Trophoblast cell (in vitro differentiated cells and primary cell): ENCODE measurements around the gene GALNT8.

Experiments used
- DNase-seq, 2 donors: peaks; one replicate each; pipeline ENCODE4 v3.0.0-alpha.2; 2016
- H2AFZ ChIP-seq: 2 replicates; pipeline ENCODE4 v1.6.1; 2013; ENCODE audit warnings: low read length, moderate library complexity, mild to moderate bottlenecking; ENCODE audit not compliant: insufficient read depth, poor library complexity
- H2AK5ac ChIP-seq: 2 replicates; pipeline ENCODE4 v1.6.1; 2013; ENCODE audit warnings: mild to moderate bottlenecking, low read length
- H2BK120ac ChIP-seq: 2 replicates; pipeline ENCODE4 v1.6.1; 2013; ENCODE audit warnings: low read length, mild to moderate bottlenecking, moderate library complexity; ENCODE audit not compliant: insufficient read depth, poor library complexity
- H2BK12ac ChIP-seq: 2 replicates; pipeline ENCODE4 v1.6.1; 2013; ENCODE audit warnings: mild to moderate bottlenecking, low read length, moderate library complexity
- H2BK5ac ChIP-seq: 2 replicates; pipeline ENCODE4 v1.6.1; 2013; ENCODE audit warnings: low read length, low read depth, moderate library complexity, mild to moderate bottlenecking; ENCODE audit not compliant: poor library complexity
- H3K14ac ChIP-seq: 2 replicates; pipeline ENCODE4 v1.6.1; 2013; ENCODE audit warnings: mild to moderate bottlenecking, low read length
- H3K18ac ChIP-seq: 2 replicates; pipeline ENCODE4 v1.6.1; 2013; ENCODE audit warnings: mild to moderate bottlenecking, low read length
- H3K23ac ChIP-seq: 2 replicates; pipeline ENCODE4 v1.6.1; 2013; ENCODE audit warnings: low read length
- H3K27ac ChIP-seq: 2 replicates; pipeline ENCODE4 v1.5.1; 2013; ENCODE audit warnings: low read depth, mild to moderate bottlenecking, inconsistent platforms, low read length, moderate library complexity
- H3K27me3 ChIP-seq: 2 replicates; pipeline ENCODE4 v1.6.1; 2013; ENCODE audit warnings: inconsistent platforms, mild to moderate bottlenecking, low read length, moderate library complexity; ENCODE audit not compliant: insufficient read depth
- H3K36me3 ChIP-seq, 2 experiments: 1 replicate in 1 of 2; 2 replicates in 1 of 2; pipeline ENCODE4 v1.6.1; 2013; ENCODE audit warnings: low read length in 2 of 2, mild to moderate bottlenecking in 2 of 2, moderate library complexity in 1 of 2; ENCODE audit not compliant: insufficient read depth in 2 of 2, control insufficient read depth in 1 of 2
- H3K4ac ChIP-seq: 2 replicates; pipeline ENCODE4 v1.6.1; 2013; ENCODE audit warnings: low read depth, mild to moderate bottlenecking, low read length, moderate library complexity
- H3K4me1 ChIP-seq, 2 experiments: 1 replicate in 1 of 2; 2 replicates in 1 of 2; pipeline ENCODE4 v1.6.1; 2013; ENCODE audit warnings: low read length in 2 of 2, mild to moderate bottlenecking in 2 of 2, moderate library complexity in 1 of 2; ENCODE audit not compliant: insufficient read depth in 2 of 2, control insufficient read depth in 1 of 2
- H3K4me2 ChIP-seq: 2 replicates; pipeline ENCODE4 v1.6.1; 2013; ENCODE audit warnings: inconsistent platforms, mild to moderate bottlenecking, low read length, moderate library complexity
- H3K4me3 ChIP-seq: 2 replicates; pipeline ENCODE4 v1.5.1; 2013; ENCODE audit warnings: mild to moderate bottlenecking, low read depth, low read length, inconsistent platforms
- H3K79me1 ChIP-seq: one replicate; pipeline ENCODE4 v1.6.1; 2013; ENCODE audit warnings: low read length
- H3K79me2 ChIP-seq: 2 replicates; pipeline ENCODE4 v1.6.1; 2013; ENCODE audit warnings: low read length, mild to moderate bottlenecking; ENCODE audit not compliant: control insufficient read depth, insufficient read depth, poor library complexity
- H3K9ac ChIP-seq: 2 replicates; pipeline ENCODE4 v1.6.1; 2013; ENCODE audit warnings: mild to moderate bottlenecking, low read length
- H3K9me3 ChIP-seq: 2 replicates; pipeline ENCODE4 v1.6.1; 2013; ENCODE audit warnings: low read depth, mild to moderate bottlenecking, control low read depth, inconsistent platforms, low read length; ENCODE audit not compliant: insufficient read depth
- H4K12ac ChIP-seq: 2 replicates; pipeline ENCODE4 v1.6.1; 2013; ENCODE audit warnings: low read depth, mild to moderate bottlenecking, low read length, moderate library complexity
- H4K8ac ChIP-seq: 2 replicates; pipeline ENCODE4 v1.6.1; 2013; ENCODE audit warnings: low read depth, mild to moderate bottlenecking, low read length, moderate library complexity
- H4K91ac ChIP-seq: one replicate; pipeline ENCODE4 v1.6.1; 2013; ENCODE audit warnings: low read depth, mild to moderate bottlenecking, low read length, moderate library complexity
- WGBS: extraction: QIAGEN DNeasy Blood & Tissue Kit; methylation state at CpG from one replicate; pipeline ENCODE4 v1.1.7; 2013; ENCODE audit warnings: missing lambda C conversion rate; ENCODE audit not compliant: insufficient read length, insufficient coverage; ENCODE audit errors: extremely low coverage; 5-methylcytosine and 5-hydroxymethylcytosine counted together

The GALNT8 gene

GRCh38 chr12:4690760-4691159, 29.4 kb upstream of the GALNT8 start:
- Histone ChIP-seq H3K79me2 (no peaks in the 10 kb centered on the region), H3K4ac (no peak overlapping the region), H4K12ac (no peak overlapping the region), H2AFZ (no peak overlapping the region), H2BK5ac (no peak overlapping the region), H3K18ac (no peak overlapping the region), H2AK5ac (no peak overlapping the region), H3K9ac (no peak overlapping the region), H3K14ac (no peak overlapping the region), H3K79me1 (no peaks in the 10 kb centered on the region), H4K91ac (no peak overlapping the region), H3K23ac (no peak overlapping the region), H2BK12ac (no peak overlapping the region), H3K27me3 (no peaks in the 10 kb centered on the region), H2BK120ac (no peak overlapping the region), H4K8ac (no peak overlapping the region), H3K36me3 (peaks cover 5 to 18% of the 10 kb centered on the region in 2 experiments), H3K27ac (no peak overlapping the region), H3K4me1 (no peaks in the 10 kb centered on the region), H3K4me3 (no peak overlapping the region), H3K4me2 (no peak overlapping the region), H3K9me3 (no peaks in the 10 kb centered on the region)
- DNase-seq: no peak
- no CpG with 5 or more reads among the region's 5 CpGs for WGBS

- Histone ChIP-seq H4K12ac (no peak overlapping the region), H2BK5ac (no peak overlapping the region), H3K4me3 (no peak overlapping the region), H4K8ac (no peak overlapping the region), H3K4me2 (no peak overlapping the region), H3K9ac (no peak overlapping the region), H3K79me1 (no peaks in the 10 kb centered on the region), H3K9me3 (no peaks in the 10 kb centered on the region), H2BK120ac (no peak overlapping the region), H3K27ac (no peak overlapping the region), H2AK5ac (no peak overlapping the region), H4K91ac (no peak overlapping the region), H3K4ac (no peak overlapping the region), H3K27me3 (no peaks in the 10 kb centered on the region), H3K14ac (no peak overlapping the region), H3K36me3 (no peaks in the 10 kb centered on the region), H2AFZ (no peak overlapping the region), H3K18ac (no peak overlapping the region), H3K4me1 (no peaks in the 10 kb centered on the region), H2BK12ac (no peak overlapping the region), H3K23ac (no peak overlapping the region), H3K79me2 (no peaks in the 10 kb centered on the region)
- no peak for DNase-seq
- WGBS: no CpG with 5 or more reads among the region's 10 CpGs
Measured at GRCh38 chr12:4700621-4701026, 19.6 kb upstream of the GALNT8 start.

- no peak overlapping the region for H2BK12ac ChIP-seq
- no CpG with 5 or more reads among the region's 8 CpGs for WGBS
Measured at GRCh38 chr12:4701395-4702190, 18.6 kb upstream of the GALNT8 start.

GRCh38 chr12:4703676-4704075, 16.5 kb upstream of the GALNT8 start:
- Histone ChIP-seq H3K4me1 (no peaks in the 10 kb centered on the region), H3K27ac (no peak overlapping the region), H2BK120ac (no peak overlapping the region), H3K4me3 (no peak overlapping the region), H4K12ac (no peak overlapping the region), H3K23ac (no peak overlapping the region), H4K8ac (no peak overlapping the region), H2BK12ac (no peak overlapping the region), H3K79me1 (no peaks in the 10 kb centered on the region), H3K79me2 (no peaks in the 10 kb centered on the region), H3K4ac (no peak overlapping the region), H3K18ac (no peak overlapping the region), H3K9me3 (no peaks in the 10 kb centered on the region), H4K91ac (no peak overlapping the region), H3K9ac (no peak overlapping the region), H3K27me3 (no peaks in the 10 kb centered on the region), H3K14ac (no peak overlapping the region), H3K36me3 (no peaks in the 10 kb centered on the region), H2AFZ (no peak overlapping the region), H3K4me2 (no peak overlapping the region), H2AK5ac (no peak overlapping the region), H2BK5ac (no peak overlapping the region)
- no peak for DNase-seq
- no CpG with 5 or more reads among the region's 5 CpGs for WGBS

More at GRCh38 chr12:4701395-4702190, 18.6 kb upstream of the GALNT8 start:
- Histone ChIP-seq H3K4ac (no peak overlapping the region), H2AK5ac (no peak overlapping the region), H4K91ac (no peak overlapping the region), H3K23ac (no peak overlapping the region), H4K12ac (no peak overlapping the region), H3K9ac (no peak overlapping the region), H3K27me3 (no peaks in the 10 kb centered on the region), H2BK5ac (no peak overlapping the region), H3K79me2 (no peaks in the 10 kb centered on the region), H4K8ac (no peak overlapping the region), H3K4me2 (no peak overlapping the region), H3K14ac (no peak overlapping the region), H2BK120ac (no peak overlapping the region), H3K27ac (no peak overlapping the region), H3K9me3 (no peaks in the 10 kb centered on the region), H3K36me3 (no peaks in the 10 kb centered on the region), H3K18ac (no peak overlapping the region), H3K79me1 (no peaks in the 10 kb centered on the region), H3K4me1 (no peaks in the 10 kb centered on the region), H2AFZ (no peak overlapping the region), H3K4me3 (no peak overlapping the region)
- DNase-seq: no peak
